Measurements from ENCODE around the gene BIRC2. TPM values are rescaled to one million over a fixed set of nuclear protein-coding genes. Genes with fewer than 3 reads are reported as not detected.

The BIRC2 gene
- total RNA-seq, 1 experiment from 2014 or later, result 28.2 TPM

DNA sequence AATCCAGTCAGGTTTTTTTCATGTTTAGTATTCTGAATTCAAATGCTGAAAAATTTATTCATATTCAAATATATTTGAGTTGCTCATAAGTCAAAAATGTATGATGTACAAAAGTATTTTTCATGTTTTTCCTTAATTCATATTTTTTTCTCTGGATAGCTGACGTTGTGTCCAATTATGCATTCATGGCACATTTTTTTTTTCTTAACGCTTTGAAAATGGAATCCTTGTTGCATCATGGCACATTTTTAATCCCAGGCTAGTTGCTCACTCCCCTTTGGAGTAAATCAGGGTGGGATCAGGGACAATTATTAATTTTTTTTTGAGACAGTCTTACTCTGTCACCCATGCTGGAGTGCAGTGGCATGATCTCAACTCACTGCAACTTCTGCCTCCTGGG is 15.7 kb upstream of the BIRC2 start:
- TF ChIP-seq, protein P1, sequence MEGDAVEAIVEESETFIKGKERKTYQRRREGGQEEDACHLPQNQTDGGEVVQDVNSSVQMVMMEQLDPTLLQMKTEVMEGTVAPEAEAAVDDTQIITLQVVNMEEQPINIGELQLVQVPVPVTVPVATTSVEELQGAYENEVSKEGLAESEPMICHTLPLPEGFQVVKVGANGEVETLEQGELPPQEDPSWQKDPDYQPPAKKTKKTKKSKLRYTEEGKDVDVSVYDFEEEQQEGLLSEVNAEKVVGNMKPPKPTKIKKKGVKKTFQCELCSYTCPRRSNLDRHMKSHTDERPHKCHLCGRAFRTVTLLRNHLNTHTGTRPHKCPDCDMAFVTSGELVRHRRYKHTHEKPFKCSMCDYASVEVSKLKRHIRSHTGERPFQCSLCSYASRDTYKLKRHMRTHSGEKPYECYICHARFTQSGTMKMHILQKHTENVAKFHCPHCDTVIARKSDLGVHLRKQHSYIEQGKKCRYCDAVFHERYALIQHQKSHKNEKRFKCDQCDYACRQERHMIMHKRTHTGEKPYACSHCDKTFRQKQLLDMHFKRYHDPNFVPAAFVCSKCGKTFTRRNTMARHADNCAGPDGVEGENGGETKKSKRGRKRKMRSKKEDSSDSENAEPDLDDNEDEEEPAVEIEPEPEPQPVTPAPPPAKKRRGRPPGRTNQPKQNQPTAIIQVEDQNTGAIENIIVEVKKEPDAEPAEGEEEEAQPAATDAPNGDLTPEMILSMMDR (conservative IDR thresholded peaks at IDR 0.05), result no peak
- Histone ChIP-seq H3K79me1 (ENCODE audit: insufficient read depth, low read depth, low read length, poor library complexity, severe bottlenecking) (no peaks in the 10 kb centered on the region), H2AK5ac (ENCODE audit: insufficient read length, low read length) (no peak overlapping the region), H3K27me3 (ENCODE audit: insufficient read depth, low read length) (no peaks in the 10 kb centered on the region), H3K18ac (ENCODE audit: insufficient read length, low read depth, low read length) (no peak overlapping the region), H2BK120ac (ENCODE audit: low read depth, low read length, poor library complexity, severe bottlenecking) (no peak overlapping the region), H3K4me2 (ENCODE audit: insufficient read depth, insufficient read length, low read length) (no peak overlapping the region), H3K23ac (ENCODE audit: insufficient read length, low read depth, low read length) (no peak overlapping the region), H4K5ac (ENCODE audit: insufficient read length, low read depth, low read length) (no peak overlapping the region), H3K56ac (ENCODE audit: insufficient read length, low read depth, low read length) (no peak overlapping the region), H4K20me1 (ENCODE audit: control insufficient read depth, insufficient read depth, insufficient read length) (no peaks in the 10 kb centered on the region), H2BK12ac (ENCODE audit: insufficient read length, low read depth, low read length) (no peak overlapping the region), H3K9ac (ENCODE audit: extremely low read depth, insufficient read length, low read length) (no peak overlapping the region), H2BK15ac (ENCODE audit: low read depth, low read length) (no peak overlapping the region), H2BK20ac (ENCODE audit: low read depth, low read length, poor library complexity, severe bottlenecking) (no peak overlapping the region), H3K4ac (ENCODE audit: low read depth, low read length) (no peak overlapping the region), H3K4me1 (ENCODE audit: insufficient read depth, low read length) (no peaks in the 10 kb centered on the region), H3T11ph (ENCODE audit: low read length) (no peak overlapping the region), H3K79me2 (ENCODE audit: insufficient read depth, low read length) (no peaks in the 10 kb centered on the region), H3K27ac (ENCODE audit: insufficient read length, low read depth, low read length) (no peak overlapping the region), H3K9me3 (ENCODE audit: control insufficient read depth, low read depth, low read length) (no peaks in the 10 kb centered on the region), H4K8ac (replicated peaks; ENCODE audit: insufficient read length, low read depth, low read length) (no peak overlapping the region), H2BK5ac (ENCODE audit: insufficient read length, low read length) (no peak overlapping the region), H4K91ac (ENCODE audit: insufficient read length, low read depth, low read length) (no peak overlapping the region), H2AFZ (ENCODE audit: low read length) (no peak overlapping the region), H3K23me2 (ENCODE audit: insufficient read length, low read depth, low read length, poor library complexity, severe bottlenecking) (no peaks in the 10 kb centered on the region), H3K14ac (ENCODE audit: insufficient read depth, low read length) (no peak overlapping the region)
- Mint-ChIP-seq H3K9me3 (no peaks in the 10 kb centered on the region), H3K27me3 (ENCODE audit: low read depth) (no peaks in the 10 kb centered on the region), H3K4me1 (no peaks in the 10 kb centered on the region), H3K36me3 (ENCODE audit: insufficient read depth in 1 of 3, low read depth in 3 of 3) (no peaks in the 10 kb centered on the region), H3K4me3 (no peak overlapping the region), H3K27ac (no peak overlapping the region)
- no peak for DNase-seq
- WGBS (ENCODE audit: extremely low coverage, insufficient read length, low lambda C conversion rate), result no CpG with 5 or more reads among the region's 2 CpGs
